Thyroid gland (tissue), 4 donors: ENCODE results near the gene POLDIP3. TPM values are rescaled to one million over a fixed set of nuclear protein-coding genes. Genes with fewer than 3 reads are reported as not detected.

Experiments
- DNase-seq, 2 donors: peaks; one replicate each; pipeline ENCODE4 v3.0.0-alpha.2; 2019
- H3K27ac ChIP-seq, 3 donors: fragments of 200-600 bp; sonication (generic); 1 replicate in 2 of 3; 2 replicates in 1 of 3; pipeline ENCODE4 v1.5.1; 2016 to 2019; ENCODE audit warnings: mild to moderate bottlenecking in 1 of 3, moderate library complexity in 1 of 3
- H3K27me3 ChIP-seq: fragments of 200-600 bp; sonication (generic); one replicate; pipeline ENCODE4 v1.5.1; 2019
- H3K36me3 ChIP-seq, 2 donors: fragments of 200-600 bp; sonication (generic); one replicate each; pipeline ENCODE4 v1.5.1; 2016 to 2019
- H3K4me1 ChIP-seq, 2 donors: fragments of 200-600 bp; sonication (generic); one replicate each; pipeline ENCODE4 v1.5.1; 2017 to 2019
- H3K4me3 ChIP-seq, 3 donors: fragments of 200-600 bp; sonication (generic); replicated peaks in 1 of 3; 1 replicate in 2 of 3; 2 replicates in 1 of 3; pipeline ENCODE4 v1.5.1; 2016; ENCODE audit warnings: mild to moderate bottlenecking in 1 of 3
- H3K9me3 ChIP-seq: fragments of 200-600 bp; sonication (generic); one replicate; pipeline ENCODE4 v1.5.1; 2017
- CTCF ChIP-seq, 6 experiments: fragments of 200-600 bp in 3 of 6; fragments of 450-650 bp in 3 of 6; sonication (generic) in 3 of 6; IDR thresholded peaks; one replicate each; pipeline ENCODE4 v1.5.1; 2016 to 2019; ENCODE audit warnings: antibody characterized with exemption in 6 of 6, mild to moderate bottlenecking in 2 of 6, inconsistent platforms in 1 of 6, moderate library complexity in 1 of 6
- POLR2A ChIP-seq, 2 donors: fragments of 450-650 bp; IDR thresholded peaks; one replicate each; pipeline ENCODE4 v1.6.1; 2017; ENCODE audit warnings: antibody characterized with exemption in 2 of 2, mild to moderate bottlenecking in 2 of 2, moderate library complexity in 1 of 2
- WGBS, 2 donors: methylation state at CpG; one replicate each; pipeline ENCODE4 v1.1.5; 2017; 5-methylcytosine and 5-hydroxymethylcytosine counted together
- intact Hi-C: fragments of 100-400 bp; cut with DNase I; formaldehyde crosslinking; loops from one replicate; pipeline ENCODE4 v1.15.1; 2023
- total RNA-seq, 4 donors: library from RNA; depleted of rRNA; stranded (reverse); fragments of >200 nt; gene quantifications; one replicate each; pipeline ENCODE4 v1.2.3, GENCODE V29; 2016

The POLDIP3 gene
- total RNA-seq, 4 donors from 2014 or later: 46.1 to 55.4 (median 49.8) TPM

- TF ChIP-seq CTCF (IDR thresholded peaks at IDR 0.05) (no peak), POLR2A (IDR thresholded peaks at IDR 0.05) (no peak)
- Histone ChIP-seq H3K36me3 (peaks cover 74 to 77% of the 10 kb centered on the region in 2 donors), H3K4me1 (no peaks in the 10 kb centered on the region), H3K4me3 (no peak overlapping the region), H3K9me3 (no peaks in the 10 kb centered on the region), H3K27ac (no peak overlapping the region), H3K27me3 (no peaks in the 10 kb centered on the region)
- 55 to 75% methylated on average over 5 of the region's 5 CpGs for WGBS, 2 donors
- intact Hi-C loops: no loop called here
- DNase-seq: no peak
These were observed 18.3 kb downstream of the POLDIP3 start for GRCh38 chr22:42596336-42596735.

- Histone ChIP-seq H3K27me3 (no peaks in the 10 kb centered on the region), H3K4me1 (no peaks in the 10 kb centered on the region), H3K27ac (no peak overlapping the region), H3K4me3 (no peak overlapping the region), H3K9me3 (no peaks in the 10 kb centered on the region), H3K36me3 (peaks cover 74 to 80% of the 10 kb centered on the region in 2 donors)
- TF ChIP-seq CTCF (IDR thresholded peaks at IDR 0.05) (no peak), POLR2A (IDR thresholded peaks at IDR 0.05) (no peak)
- DNase-seq: no peak
- 78 to 87% methylated on average over 2 to 3 of the region's 3 CpGs for WGBS, 2 donors
- intact Hi-C loops: no loop called here
These were observed 19.2 kb downstream of the POLDIP3 start for GRCh38 chr22:42595434-42595833.

- Histone ChIP-seq H3K4me1 (no peaks in the 10 kb centered on the region), H3K36me3 (peaks cover 64 to 69% of the 10 kb centered on the region in 2 donors), H3K27me3 (no peaks in the 10 kb centered on the region), H3K27ac (no peak overlapping the region), H3K9me3 (no peaks in the 10 kb centered on the region), H3K4me3 (no peak overlapping the region)
- DNase-seq: no peak
- TF ChIP-seq POLR2A (IDR thresholded peaks at IDR 0.05) (no peak), CTCF (IDR thresholded peaks at IDR 0.05) (no peak)
- intact Hi-C loops: no loop called here
- WGBS, 2 donors: 97 to 100% methylated on average over 11 to 12 of the region's 12 CpGs
These were observed 22.7 kb downstream of the POLDIP3 start for GRCh38 chr22:42591987-42592386.

DNA sequence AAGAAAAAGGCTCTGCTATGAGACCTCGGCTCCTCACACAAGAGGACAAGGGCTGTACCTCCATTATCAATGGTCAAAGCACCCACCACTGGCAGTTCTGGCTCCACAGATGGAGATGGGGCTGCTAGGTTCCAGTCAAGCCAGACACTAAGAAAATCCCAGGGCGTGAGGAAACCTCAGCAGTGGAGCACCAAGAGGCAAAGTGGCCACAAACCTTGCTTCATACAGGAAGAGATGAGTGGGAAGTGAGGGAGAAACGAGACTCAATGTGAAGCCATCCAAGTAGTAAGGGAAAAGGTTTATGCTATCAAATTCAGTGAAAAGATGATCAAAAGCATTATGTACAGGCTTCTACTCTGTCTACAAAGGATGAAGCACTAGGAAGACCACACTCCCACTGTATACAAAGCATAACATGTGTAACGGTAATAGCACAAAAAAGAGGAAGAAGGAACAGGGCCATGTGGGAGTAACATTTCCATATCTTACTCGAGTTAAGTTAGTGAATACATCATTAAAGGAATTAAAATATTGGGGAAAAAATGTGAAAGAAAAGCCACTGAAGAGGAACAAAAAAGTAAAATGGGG, 27.0 kb downstream of the POLDIP3 start:
- TF ChIP-seq CTCF (IDR thresholded peaks at IDR 0.05) (no peak), POLR2A (IDR thresholded peaks at IDR 0.05) (no peak)
- Histone ChIP-seq H3K27me3 (no peaks in the 10 kb centered on the region), H3K9me3 (no peaks in the 10 kb centered on the region), H3K4me1 (peaks cover 0 to under 1% of the 10 kb centered on the region in 2 donors), H3K27ac (no peak overlapping the region), H3K4me3 (no peak overlapping the region), H3K36me3 (peaks cover 49 to 64% of the 10 kb centered on the region in 2 donors)
- 88 to 89% methylated on average over 5 of the region's 5 CpGs for WGBS, 2 donors
- DNase-seq: no peak
- intact Hi-C loops: no loop called here

- intact Hi-C loops: no loop called here
- Histone ChIP-seq H3K36me3 (peaks cover 36 to 51% of the 10 kb centered on the region in 2 donors), H3K4me3 (no peak overlapping the region), H3K4me1 (peaks cover 0 to 8% of the 10 kb centered on the region in 2 donors), H3K27me3 (no peaks in the 10 kb centered on the region), H3K9me3 (no peaks in the 10 kb centered on the region), H3K27ac (no peak overlapping the region)
- no peak for DNase-seq
- 93 to 95% methylated on average over 4 of the region's 4 CpGs for WGBS, 2 donors
- TF ChIP-seq CTCF (IDR thresholded peaks at IDR 0.05) (no peak), POLR2A (IDR thresholded peaks at IDR 0.05) (no peak)
These were observed 28.3 kb downstream of the POLDIP3 start for GRCh38 chr22:42586381-42586780.
